ENCODE measurements around the gene DGCR2.
A peak's percentile ranks its signal among the peaks of the same experiment; 100 is the strongest.

DGCR2 gene

DNA sequence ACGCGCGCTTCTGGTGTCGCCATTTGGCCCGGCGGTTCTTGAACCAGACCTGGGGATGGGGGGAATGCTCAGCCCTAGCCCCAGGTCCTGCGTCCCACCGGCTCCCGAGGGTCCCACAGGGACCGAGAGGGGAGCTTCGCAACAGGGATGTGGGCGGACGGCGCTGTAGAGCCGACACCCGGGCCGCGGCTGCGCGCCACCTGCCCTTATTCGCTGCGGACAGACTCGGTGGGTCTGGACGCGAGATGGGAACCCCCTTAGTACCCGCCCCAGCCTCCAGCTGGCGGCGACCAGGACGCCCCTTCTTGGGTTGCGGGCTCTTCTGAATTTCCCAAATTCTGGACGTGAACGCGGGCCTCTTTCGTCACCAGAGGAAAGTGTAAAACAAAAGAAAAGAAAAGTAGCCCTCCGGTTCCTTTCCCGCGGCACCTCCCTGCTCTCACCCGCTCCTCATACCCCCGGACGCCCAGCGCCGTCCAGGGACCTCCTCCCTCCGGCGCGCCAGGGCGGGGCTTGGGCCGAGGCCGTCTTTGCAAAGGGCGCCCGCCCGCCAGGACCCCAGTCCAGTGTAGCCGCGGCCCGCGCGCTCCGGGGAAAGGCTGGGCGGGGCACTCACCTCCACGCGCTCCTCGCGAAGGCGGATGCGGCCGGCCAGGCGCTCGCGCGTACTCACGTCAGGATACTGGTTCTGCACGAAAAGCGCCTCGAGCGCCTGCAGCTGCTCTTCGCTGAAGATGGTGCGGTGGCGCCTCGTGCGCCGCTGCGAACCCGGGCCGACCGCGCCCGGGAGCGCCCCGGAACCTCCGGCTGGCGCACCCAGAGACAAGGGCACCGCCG is 27.1 kb upstream of the DGCR2 start:
- peak overlapping the region; percentile 25; the same call in 1 of the 2 replicates for H3K4me3 ChIP-seq (ENCODE audit: low read depth, low read length)
- no peak for DNase-seq (ENCODE audit: low read depth)
- TF ChIP-seq, protein P1, sequence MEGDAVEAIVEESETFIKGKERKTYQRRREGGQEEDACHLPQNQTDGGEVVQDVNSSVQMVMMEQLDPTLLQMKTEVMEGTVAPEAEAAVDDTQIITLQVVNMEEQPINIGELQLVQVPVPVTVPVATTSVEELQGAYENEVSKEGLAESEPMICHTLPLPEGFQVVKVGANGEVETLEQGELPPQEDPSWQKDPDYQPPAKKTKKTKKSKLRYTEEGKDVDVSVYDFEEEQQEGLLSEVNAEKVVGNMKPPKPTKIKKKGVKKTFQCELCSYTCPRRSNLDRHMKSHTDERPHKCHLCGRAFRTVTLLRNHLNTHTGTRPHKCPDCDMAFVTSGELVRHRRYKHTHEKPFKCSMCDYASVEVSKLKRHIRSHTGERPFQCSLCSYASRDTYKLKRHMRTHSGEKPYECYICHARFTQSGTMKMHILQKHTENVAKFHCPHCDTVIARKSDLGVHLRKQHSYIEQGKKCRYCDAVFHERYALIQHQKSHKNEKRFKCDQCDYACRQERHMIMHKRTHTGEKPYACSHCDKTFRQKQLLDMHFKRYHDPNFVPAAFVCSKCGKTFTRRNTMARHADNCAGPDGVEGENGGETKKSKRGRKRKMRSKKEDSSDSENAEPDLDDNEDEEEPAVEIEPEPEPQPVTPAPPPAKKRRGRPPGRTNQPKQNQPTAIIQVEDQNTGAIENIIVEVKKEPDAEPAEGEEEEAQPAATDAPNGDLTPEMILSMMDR (IDR thresholded peaks at IDR 0.05; ENCODE audit: low read depth, low read length, missing control alignments) = no peak

- no peak for DNase-seq (ENCODE audit: low read depth)
- H3K4me3 ChIP-seq (ENCODE audit: low read depth, low read length) = no peak overlapping the region
Observed at GRCh38 chr22:19148417-19149046, 26.3 kb upstream of the DGCR2 start.

GRCh38 chr22:19147195-19147780 is 25.1 kb upstream of the DGCR2 start:
- TF ChIP-seq, protein P1 (IDR thresholded peaks at IDR 0.05; ENCODE audit: low read depth, low read length, missing control alignments) = no peak
- DNase-seq (ENCODE audit: low read depth) = no peak
- no peak overlapping the region for H3K4me3 ChIP-seq (ENCODE audit: low read depth, low read length)

More at GRCh38 chr22:19148417-19149046, 26.3 kb upstream of the DGCR2 start:
- TF ChIP-seq, protein P1 (IDR thresholded peaks at IDR 0.05; ENCODE audit: low read depth, low read length, missing control alignments) = no peak

DNA sequence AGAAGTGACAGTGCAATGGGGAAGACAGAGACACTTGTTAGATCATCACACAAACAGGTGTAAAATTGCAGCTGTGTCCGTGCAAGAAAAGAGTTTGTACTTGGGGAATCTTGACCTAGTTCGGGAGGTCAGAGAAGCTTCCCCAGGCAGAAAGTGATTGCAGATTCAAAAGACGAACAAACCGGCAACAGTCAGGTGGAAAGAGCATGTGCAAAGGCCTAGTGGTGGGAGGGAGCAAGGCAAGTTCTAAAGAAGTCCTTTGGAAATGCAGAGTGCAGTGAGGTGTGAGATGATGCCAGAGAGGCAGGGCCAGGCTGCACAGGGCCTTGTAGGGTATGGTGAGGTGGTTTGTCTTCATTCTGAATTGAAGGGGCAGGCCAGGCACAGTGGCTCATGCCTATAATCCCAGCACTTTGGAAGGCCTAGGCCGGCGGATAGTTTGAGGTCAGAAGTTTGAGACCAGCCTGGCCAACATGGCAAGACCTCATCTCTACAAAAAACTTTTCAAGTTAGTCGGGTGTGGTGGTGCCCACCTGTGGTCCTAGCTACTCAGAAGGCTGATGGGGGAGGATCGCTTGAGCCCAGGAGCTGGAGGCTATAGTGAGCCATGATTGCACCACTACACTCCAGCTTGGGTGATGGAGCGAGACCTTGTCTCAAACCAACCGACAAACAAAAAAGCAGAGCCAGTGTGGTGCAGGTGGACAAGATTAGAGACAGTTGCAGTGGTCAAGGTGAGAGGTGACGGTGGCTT is 24.2 kb upstream of the DGCR2 start:
- no peak overlapping the region for H3K4me3 ChIP-seq (ENCODE audit: low read depth, low read length)
- no peak for DNase-seq (ENCODE audit: low read depth)

GRCh38 chr22:19143967-19144400 is 21.8 kb upstream of the DGCR2 start:
- TF ChIP-seq, protein P1 (IDR thresholded peaks at IDR 0.05; ENCODE audit: low read depth, low read length, missing control alignments) = no peak
- no peak for DNase-seq (ENCODE audit: low read depth)
- peak overlapping the region; percentile 71 for H3K4me3 ChIP-seq (ENCODE audit: low read depth, low read length)

More for the DNA sequence above, 24.2 kb upstream of the DGCR2 start:
- TF ChIP-seq, protein P1 (IDR thresholded peaks at IDR 0.05; ENCODE audit: low read depth, low read length, missing control alignments) = peak; percentile 16

DNA sequence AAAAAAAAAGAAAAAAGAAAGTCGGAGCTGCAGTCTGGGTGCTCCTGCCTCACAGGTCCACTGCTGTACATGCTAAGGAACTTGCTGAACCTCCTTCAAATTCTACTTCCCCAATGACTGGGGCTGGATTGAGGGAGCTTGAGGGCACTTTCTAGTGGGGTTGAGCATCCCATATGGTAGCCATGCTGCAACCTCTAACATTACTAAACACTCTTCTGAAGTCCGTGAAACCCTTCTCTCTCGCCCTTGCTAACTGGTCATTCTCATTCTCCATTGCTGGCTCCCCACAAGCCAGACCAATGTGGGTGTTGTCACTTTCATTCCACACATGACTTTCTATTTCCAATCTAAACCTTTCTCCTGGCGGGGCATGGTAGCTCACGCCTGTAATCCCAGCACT is 21.0 kb upstream of the DGCR2 start:
- TF ChIP-seq, protein P1 (IDR thresholded peaks at IDR 0.05; ENCODE audit: low read depth, low read length, missing control alignments) = no peak
- H3K4me3 ChIP-seq (ENCODE audit: low read depth, low read length) = no peak overlapping the region
- no peak for DNase-seq (ENCODE audit: low read depth)

Data from GM12864 (cell line).